Neural progenitor cell (in vitro differentiated cells): ENCODE data around the gene HTR6.

Experiments used
- CTCF ChIP-seq: fragments of 200-600 bp; sonication (generic); IDR thresholded peaks from 2 replicates; pipeline ENCODE4 v1.5.1; 2017; ENCODE audit warnings: antibody characterized with exemption, mild to moderate bottlenecking
- EZH2 ChIP-seq: fragments of 200-600 bp; sonication (generic); IDR thresholded peaks from 2 replicates; pipeline ENCODE4 v1.6.1; 2017; ENCODE audit warnings: antibody characterized with exemption, mild to moderate bottlenecking, moderate library complexity
- EZH2phosphoT487 ChIP-seq: fragments of 200-600 bp; sonication (generic); IDR thresholded peaks from 2 replicates; pipeline ENCODE4 v1.6.1; 2017; ENCODE audit warnings: antibody characterized with exemption

- no peak for TF ChIP-seq CTCF
- no peak for TF ChIP-seq EZH2
- TF ChIP-seq EZH2phosphoT487, result no peak
These were observed 24.0 kb upstream of the HTR6 start for GRCh38 chr1:19640363-19641316.
